ENCODE data around the gene ZMIZ1. TPM values are rescaled to one million over a fixed set of nuclear protein-coding genes. Genes with fewer than 3 reads are reported as not detected.

Gene ZMIZ1
- polyA plus RNA-seq, 1 donor from 2014 or later, result 26.8 TPM

DNA sequence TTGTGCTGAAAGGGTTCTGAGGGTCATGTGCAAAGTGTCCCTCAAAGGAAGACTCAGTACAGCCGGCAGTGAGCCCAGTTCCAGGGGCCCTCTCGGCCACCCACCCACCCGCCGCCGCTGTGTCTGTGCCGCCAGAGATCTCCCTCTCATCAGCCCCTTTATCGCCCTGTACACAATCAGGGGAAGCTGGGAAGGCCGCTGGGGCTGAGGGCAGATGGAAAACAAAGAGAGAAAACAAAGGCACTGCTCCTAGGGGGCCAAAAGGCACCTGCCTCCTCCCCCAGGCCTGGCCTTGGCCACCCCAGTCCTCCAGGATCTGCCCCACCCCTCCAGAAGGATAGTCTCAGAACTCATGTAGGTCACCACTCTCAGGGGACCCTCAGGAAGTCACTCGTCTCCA lies 67.0 kb downstream of the ZMIZ1 start:
- peaks cover 32% of the 10 kb centered on the region for H3K79me2 ChIP-seq (replicated peaks; ENCODE audit: insufficient read depth, low read length)
- H4K20me1 ChIP-seq (ENCODE audit: insufficient read depth), result no peaks in the 10 kb centered on the region
- H2AFZ ChIP-seq (ENCODE audit: low read depth, low read length), result no peak overlapping the region
- no peaks in the 10 kb centered on the region for H3K9me3 ChIP-seq (ENCODE audit: low read length)
- H3K27me3 ChIP-seq (ENCODE audit: insufficient read depth, low read depth, low read length), result no peaks in the 10 kb centered on the region
- no peak overlapping the region for H3K4me3 ChIP-seq (ENCODE audit: low read length)
- H3K27ac ChIP-seq (ENCODE audit: low read length), result no peak overlapping the region
- H3K4me2 ChIP-seq (ENCODE audit: low read length), result no peak overlapping the region
- no peaks in the 10 kb centered on the region for H3K36me3 ChIP-seq (ENCODE audit: insufficient read depth, low read length)
- no peak for TF ChIP-seq TAF1 (IDR thresholded peaks at IDR 0.05; ENCODE audit: low read depth)
- TF ChIP-seq, protein P1, sequence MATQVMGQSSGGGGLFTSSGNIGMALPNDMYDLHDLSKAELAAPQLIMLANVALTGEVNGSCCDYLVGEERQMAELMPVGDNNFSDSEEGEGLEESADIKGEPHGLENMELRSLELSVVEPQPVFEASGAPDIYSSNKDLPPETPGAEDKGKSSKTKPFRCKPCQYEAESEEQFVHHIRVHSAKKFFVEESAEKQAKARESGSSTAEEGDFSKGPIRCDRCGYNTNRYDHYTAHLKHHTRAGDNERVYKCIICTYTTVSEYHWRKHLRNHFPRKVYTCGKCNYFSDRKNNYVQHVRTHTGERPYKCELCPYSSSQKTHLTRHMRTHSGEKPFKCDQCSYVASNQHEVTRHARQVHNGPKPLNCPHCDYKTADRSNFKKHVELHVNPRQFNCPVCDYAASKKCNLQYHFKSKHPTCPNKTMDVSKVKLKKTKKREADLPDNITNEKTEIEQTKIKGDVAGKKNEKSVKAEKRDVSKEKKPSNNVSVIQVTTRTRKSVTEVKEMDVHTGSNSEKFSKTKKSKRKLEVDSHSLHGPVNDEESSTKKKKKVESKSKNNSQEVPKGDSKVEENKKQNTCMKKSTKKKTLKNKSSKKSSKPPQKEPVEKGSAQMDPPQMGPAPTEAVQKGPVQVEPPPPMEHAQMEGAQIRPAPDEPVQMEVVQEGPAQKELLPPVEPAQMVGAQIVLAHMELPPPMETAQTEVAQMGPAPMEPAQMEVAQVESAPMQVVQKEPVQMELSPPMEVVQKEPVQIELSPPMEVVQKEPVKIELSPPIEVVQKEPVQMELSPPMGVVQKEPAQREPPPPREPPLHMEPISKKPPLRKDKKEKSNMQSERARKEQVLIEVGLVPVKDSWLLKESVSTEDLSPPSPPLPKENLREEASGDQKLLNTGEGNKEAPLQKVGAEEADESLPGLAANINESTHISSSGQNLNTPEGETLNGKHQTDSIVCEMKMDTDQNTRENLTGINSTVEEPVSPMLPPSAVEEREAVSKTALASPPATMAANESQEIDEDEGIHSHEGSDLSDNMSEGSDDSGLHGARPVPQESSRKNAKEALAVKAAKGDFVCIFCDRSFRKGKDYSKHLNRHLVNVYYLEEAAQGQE (IDR thresholded peaks at IDR 0.05; ENCODE audit: borderline replicate concordance), result no peak
- no peak for TF ChIP-seq RAD21 (conservative IDR thresholded peaks at IDR 0.05)
- TF ChIP-seq MXI1 (conservative IDR thresholded peaks at IDR 0.05; ENCODE audit: poor library complexity, severe bottlenecking), result no peak
- TF ChIP-seq POLR2AphosphoS5 (IDR thresholded peaks at IDR 0.05), result no peak
- no peak for TF ChIP-seq SMC3 (conservative IDR thresholded peaks at IDR 0.05; ENCODE audit: poor library complexity)
- no peak for TF ChIP-seq EP300 (conservative IDR thresholded peaks at IDR 0.05; ENCODE audit: poor library complexity, severe bottlenecking)
- TF ChIP-seq, protein P2, sequence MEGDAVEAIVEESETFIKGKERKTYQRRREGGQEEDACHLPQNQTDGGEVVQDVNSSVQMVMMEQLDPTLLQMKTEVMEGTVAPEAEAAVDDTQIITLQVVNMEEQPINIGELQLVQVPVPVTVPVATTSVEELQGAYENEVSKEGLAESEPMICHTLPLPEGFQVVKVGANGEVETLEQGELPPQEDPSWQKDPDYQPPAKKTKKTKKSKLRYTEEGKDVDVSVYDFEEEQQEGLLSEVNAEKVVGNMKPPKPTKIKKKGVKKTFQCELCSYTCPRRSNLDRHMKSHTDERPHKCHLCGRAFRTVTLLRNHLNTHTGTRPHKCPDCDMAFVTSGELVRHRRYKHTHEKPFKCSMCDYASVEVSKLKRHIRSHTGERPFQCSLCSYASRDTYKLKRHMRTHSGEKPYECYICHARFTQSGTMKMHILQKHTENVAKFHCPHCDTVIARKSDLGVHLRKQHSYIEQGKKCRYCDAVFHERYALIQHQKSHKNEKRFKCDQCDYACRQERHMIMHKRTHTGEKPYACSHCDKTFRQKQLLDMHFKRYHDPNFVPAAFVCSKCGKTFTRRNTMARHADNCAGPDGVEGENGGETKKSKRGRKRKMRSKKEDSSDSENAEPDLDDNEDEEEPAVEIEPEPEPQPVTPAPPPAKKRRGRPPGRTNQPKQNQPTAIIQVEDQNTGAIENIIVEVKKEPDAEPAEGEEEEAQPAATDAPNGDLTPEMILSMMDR (IDR thresholded peaks at IDR 0.05; ENCODE audit: poor library complexity, severe bottlenecking), result no peak
- no peak for TF ChIP-seq EZH2 (IDR thresholded peaks at IDR 0.05; ENCODE audit: borderline replicate concordance, insufficient read depth, low read length, poor library complexity, severe bottlenecking)
- H3K9ac ChIP-seq (ENCODE audit: low read length), result no peak overlapping the region
- H3K9me2 ChIP-seq (ENCODE audit: insufficient read depth, low read length), result no peaks in the 10 kb centered on the region
- no peaks in the 10 kb centered on the region for H3F3A ChIP-seq (ENCODE audit: insufficient read depth, low read length, poor library complexity, severe bottlenecking)

DNA sequence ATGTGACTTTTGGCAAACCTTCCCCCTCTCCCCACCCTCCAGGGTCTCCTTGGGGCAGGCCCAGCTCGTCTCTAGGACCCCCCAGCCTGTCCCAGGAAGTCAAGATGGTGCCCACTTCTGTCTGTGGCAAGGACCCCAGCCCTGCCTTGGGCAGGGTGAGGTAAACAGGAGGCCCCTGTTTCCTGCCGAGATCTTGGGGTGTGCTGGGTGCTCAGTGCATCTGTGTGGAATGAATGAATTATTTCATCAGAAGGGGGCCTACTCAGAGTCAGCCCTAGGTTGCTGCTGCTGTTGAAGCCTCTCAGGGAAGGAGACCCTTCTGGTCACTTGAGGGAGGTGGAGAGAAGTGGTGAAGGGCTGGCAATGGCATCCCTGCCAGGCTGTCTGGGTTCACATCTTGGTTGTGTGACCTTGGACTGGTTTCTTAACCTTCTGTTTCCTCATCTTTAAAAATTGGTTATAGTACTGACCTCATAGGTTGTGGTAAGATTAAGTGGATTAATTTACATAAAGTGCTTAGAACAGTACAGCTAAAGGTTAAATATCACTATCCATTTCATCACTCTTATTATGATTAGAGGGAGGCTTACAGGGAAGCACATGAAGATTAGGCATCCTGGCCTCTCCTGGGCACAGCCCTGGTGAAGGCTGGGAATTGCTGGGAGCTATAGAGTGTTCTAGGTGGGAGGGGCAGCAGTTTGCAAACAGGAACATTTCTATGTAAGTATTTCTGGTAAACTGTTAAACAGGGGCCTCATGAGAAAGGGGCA lies 67.7 kb downstream of the ZMIZ1 start:
- Histone ChIP-seq H4K20me1 (ENCODE audit: insufficient read depth) (no peaks in the 10 kb centered on the region), H3K27ac (ENCODE audit: low read length) (no peak overlapping the region), H3K9me2 (ENCODE audit: insufficient read depth, low read length) (no peaks in the 10 kb centered on the region), H3F3A (ENCODE audit: insufficient read depth, low read length, poor library complexity, severe bottlenecking) (no peaks in the 10 kb centered on the region), H3K9ac (ENCODE audit: low read length) (no peak overlapping the region), H3K4me2 (ENCODE audit: low read length) (no peak overlapping the region), H3K4me3 (ENCODE audit: low read length) (no peak overlapping the region), H3K36me3 (ENCODE audit: insufficient read depth, low read length) (no peaks in the 10 kb centered on the region), H2AFZ (ENCODE audit: low read depth, low read length) (no peak overlapping the region), H3K27me3 (ENCODE audit: insufficient read depth, low read depth, low read length) (no peaks in the 10 kb centered on the region), H3K9me3 (ENCODE audit: low read length) (no peaks in the 10 kb centered on the region), H3K79me2 (replicated peaks; ENCODE audit: insufficient read depth, low read length) (peaks cover 32% of the 10 kb centered on the region)
- TF ChIP-seq POLR2AphosphoS5 (IDR thresholded peaks at IDR 0.05) (no peak), TAF1 (IDR thresholded peaks at IDR 0.05; ENCODE audit: low read depth) (no peak), EP300 (conservative IDR thresholded peaks at IDR 0.05; ENCODE audit: poor library complexity, severe bottlenecking) (no peak), EZH2 (IDR thresholded peaks at IDR 0.05; ENCODE audit: borderline replicate concordance, insufficient read depth, low read length, poor library complexity, severe bottlenecking) (no peak), RAD21 (conservative IDR thresholded peaks at IDR 0.05) (no peak), MXI1 (conservative IDR thresholded peaks at IDR 0.05; ENCODE audit: poor library complexity, severe bottlenecking) (no peak), SMC3 (conservative IDR thresholded peaks at IDR 0.05; ENCODE audit: poor library complexity) (no peak)
- TF ChIP-seq, protein P2 (IDR thresholded peaks at IDR 0.05; ENCODE audit: poor library complexity, severe bottlenecking), result no peak
- TF ChIP-seq, protein P1 (IDR thresholded peaks at IDR 0.05; ENCODE audit: borderline replicate concordance), result no peak
